ENCODE measurements around the gene CDK5RAP3. TPM values are rescaled to one million over a fixed set of nuclear protein-coding genes. Genes with fewer than 3 reads are reported as not detected.

Gene CDK5RAP3
- total and polyA plus RNA-seq, 7 experiments from 2014 or later: 72.4 to 349 (median 259) TPM

DNA sequence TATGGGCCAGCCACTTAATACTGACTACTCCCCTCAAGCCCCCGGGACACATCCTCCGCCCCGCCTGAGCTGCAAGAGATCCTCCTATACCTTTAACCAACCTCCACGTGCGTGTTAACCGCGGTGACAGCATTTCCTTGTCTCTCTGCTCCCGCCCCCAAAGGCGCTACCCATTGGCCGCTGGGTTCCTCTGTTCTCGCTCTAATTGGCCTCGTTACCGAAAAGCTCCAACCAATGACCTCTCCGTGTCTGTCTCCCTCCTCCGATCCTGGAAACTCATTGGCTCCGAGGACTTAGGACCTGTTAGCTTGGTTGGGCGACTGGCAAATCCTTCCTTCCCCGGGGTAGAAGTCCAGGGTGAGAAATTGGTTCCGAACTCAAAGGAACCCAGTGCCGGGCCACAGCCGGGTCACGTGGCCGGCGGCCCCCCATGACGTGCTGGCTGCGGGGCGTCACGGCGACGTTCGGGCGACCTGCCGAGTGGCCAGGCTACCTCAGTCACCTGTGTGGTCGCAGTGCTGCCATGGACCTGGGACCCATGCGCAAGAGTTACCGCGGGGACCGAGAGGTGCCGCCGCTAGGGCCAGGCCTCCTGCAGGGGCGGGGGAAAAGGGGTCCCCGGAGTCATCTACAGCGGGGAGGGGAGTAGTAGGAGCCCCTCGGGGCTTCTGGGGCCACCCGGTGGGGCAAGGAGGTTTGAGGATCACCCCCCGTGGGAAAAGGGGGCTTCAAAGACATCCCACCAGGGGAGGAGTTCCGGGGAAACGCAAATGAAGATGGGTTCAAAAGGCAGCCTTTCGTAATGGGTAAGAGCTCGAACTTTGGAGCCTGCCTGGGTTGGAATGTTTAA lies 29.4 kb upstream of the CDK5RAP3 start, which contains the start of gene PNPO:
TSS of gene PNPO (plus strand) at position 326 of the 850 bp plus-strand sequence. CDS start at position 431, 105 bp downstream.
- peak; percentile 99 for ATAC-seq
- POLR2A ChIA-PET: interaction anchor here (0.9 to 4.3 kb wide), 7 partner anchors 9 to 166 kb away, joined by 3 to 24 read pairs (median 5); partner anchors contain the start of genes CDK5RAP3, OSBPL7, SNX11 and SP2
- H3K4me1 Mint-ChIP-seq: peaks cover 35 to 63% (median 48%) of the 10 kb centered on the region in 7 donors

DNA sequence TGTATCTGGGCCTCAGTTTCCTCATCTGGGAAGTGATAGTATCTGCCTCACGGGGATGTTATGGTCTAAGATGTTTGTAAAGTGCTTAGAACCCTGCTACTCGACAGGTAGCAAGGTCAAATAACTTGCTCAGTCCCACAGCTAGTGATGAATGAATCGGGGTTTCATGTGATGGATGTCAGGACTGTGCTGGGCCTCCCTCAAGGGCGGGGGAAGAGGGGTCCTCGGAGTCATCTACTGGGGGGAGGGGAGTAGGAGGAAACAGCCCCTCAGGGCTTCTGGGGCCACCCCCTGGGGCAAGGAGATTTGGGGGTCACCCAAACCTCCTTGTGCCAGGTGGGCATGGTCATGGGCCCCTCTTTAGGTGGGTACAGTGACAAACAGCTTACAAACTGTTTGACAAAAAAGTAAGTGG lies 28.8 kb upstream of the CDK5RAP3 start:
- H3K27ac ChIP-seq (ENCODE audit: low read depth, low read length): peak overlapping the region; percentile 90
- no peaks in the 10 kb centered on the region for H3K9me3 ChIP-seq (ENCODE audit: control insufficient read depth in 2 of 3, low read length in 3 of 3)
- DNase-seq (peak in 1 of 9 donors; percentile 11), ATAC-seq (no peak)
- ChIA-PET CTCF (interaction anchor here (0.6 to 11.9 kb wide), 7 partner anchors 9 to 410 kb away, joined by 3 to 126 read pairs (median 5); partner anchors contain the start of genes CDK5RAP3 and SP2), POLR2A (interaction anchor here (1.1 to 4.3 kb wide), 4 partner anchors 9 to 47 kb away, joined by 3 to 24 read pairs (median 19); partner anchors contain the start of genes CDK5RAP3 and SP2)
- H3K27ac Mint-ChIP-seq: peak overlapping the region; percentile 34 to 95 (median 86)
- H3K4me1 Mint-ChIP-seq: peaks cover 35 to 66% (median 54%) of the 10 kb centered on the region in 7 donors
- peaks cover 0 to 4% (median 0%) of the 10 kb centered on the region in 11 donors for H3K9me3 Mint-ChIP-seq
- no peaks in the 10 kb centered on the region for H3K27me3 Mint-ChIP-seq
- peak overlapping the region; percentile 75 to 96 (median 88) for H3K4me3 Mint-ChIP-seq
- intact Hi-C loops (cut with micrococcal nuclease): loop anchor here in 1 of 2 donors (5.0 to 10.0 kb wide), 3 partner anchors 120 to 673 kb away; partner anchors contain the start of genes CBX1, HOXB7, HOXB8 and OSBPL7
- H3K36me3 ChIP-seq (ENCODE audit: control insufficient read depth in 2 of 3, insufficient read depth in 3 of 3, low read length in 3 of 3): peaks cover 0 to 16% (median 0%) of the 10 kb centered on the region in 3 experiments
- peaks cover 0 to 19% (median 5%) of the 10 kb centered on the region in 5 donors for H3K36me3 Mint-ChIP-seq
- H3K27me3 ChIP-seq (ENCODE audit: control insufficient read depth in 2 of 2, insufficient read depth in 2 of 2, low read length in 2 of 2): no peaks in the 10 kb centered on the region
- peak overlapping the region; percentile 75 for H3K4me3 ChIP-seq (ENCODE audit: low read length)
- H3K4me1 ChIP-seq (ENCODE audit: control insufficient read depth in 2 of 2, insufficient read depth in 2 of 2, low read length in 2 of 2): peaks cover 21 to 36% of the 10 kb centered on the region in 2 donors

More for the DNA sequence above, 29.4 kb upstream of the CDK5RAP3 start, which contains the start of gene PNPO:
- Histone ChIP-seq H3K9me3 (ENCODE audit: control insufficient read depth in 2 of 3, low read length in 3 of 3) (no peaks in the 10 kb centered on the region), H3K27me3 (ENCODE audit: control insufficient read depth in 2 of 2, insufficient read depth in 2 of 2, low read length in 2 of 2) (no peaks in the 10 kb centered on the region), H3K27ac (ENCODE audit: low read depth, low read length) (peak within 1 kb of the TSS; percentile 90), H3K36me3 (ENCODE audit: control insufficient read depth in 2 of 3, insufficient read depth in 3 of 3, low read length in 3 of 3) (peaks cover 0 to 14% (median 0%) of the 10 kb centered on the region in 3 experiments), H3K4me3 (ENCODE audit: low read length) (peak within 1 kb of the TSS; percentile 75), H3K4me1 (ENCODE audit: control insufficient read depth in 2 of 2, insufficient read depth in 2 of 2, low read length in 2 of 2) (peaks cover 21 to 33% of the 10 kb centered on the region in 2 donors)
- Mint-ChIP-seq H3K4me3 (peak within 1 kb of the TSS; percentile 75 to 96 (median 88)), H3K36me3 (peaks cover 0 to 19% (median 5%) of the 10 kb centered on the region in 5 donors), H3K27me3 (no peaks in the 10 kb centered on the region), H3K27ac (peak within 1 kb of the TSS; percentile 34 to 95 (median 86)), H3K9me3 (peaks cover 0 to 4% (median 0%) of the 10 kb centered on the region in 11 donors)
- DNase-seq: peak; percentile 66 to 96 (median 94)
- intact Hi-C loops (cut with micrococcal nuclease): loop anchor here (1.0 to 10.0 kb wide), 11 partner anchors 8 to 673 kb away; partner anchors contain the start of genes SCRN2 (in 2 of the 2), SP2 (in 2 of the 2), CBX1 (in 1 of the 2) and HOXB7 (in 1 of the 2)
- CTCF ChIA-PET: interaction anchor here (0.6 to 11.9 kb wide), 7 partner anchors 8 to 411 kb away, joined by 3 to 126 read pairs (median 5); partner anchors contain the start of genes CDK5RAP3 and SP2

DNA sequence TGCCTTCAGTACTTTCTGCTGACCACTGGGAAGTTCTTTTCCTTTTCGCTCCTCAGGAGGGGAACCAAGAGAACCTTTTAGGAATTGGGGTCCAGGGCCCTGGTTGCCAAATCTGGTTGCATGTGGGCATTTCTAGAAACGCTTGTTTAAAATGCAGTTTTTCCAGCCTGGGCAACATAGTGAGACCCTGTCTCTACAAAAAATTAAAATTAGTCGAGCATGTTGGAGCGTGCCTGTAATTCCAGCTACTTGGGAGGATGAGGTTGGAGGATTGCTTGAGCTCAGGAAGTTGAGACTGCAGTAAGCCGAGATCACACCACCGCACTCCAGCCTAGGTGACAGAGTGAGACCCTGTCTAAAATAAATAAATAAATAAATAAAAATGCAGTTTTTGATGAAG lies 28.3 kb upstream of the CDK5RAP3 start:
- no peaks in the 10 kb centered on the region for H3K27me3 ChIP-seq (ENCODE audit: control insufficient read depth in 2 of 2, insufficient read depth in 2 of 2, low read length in 2 of 2)
- DNase-seq (no peak), ATAC-seq (no peak)
- H3K36me3 Mint-ChIP-seq: peaks cover 0 to 19% (median 5%) of the 10 kb centered on the region in 5 donors
- H3K4me3 ChIP-seq (ENCODE audit: low read length): peak overlapping the region; percentile 75
- H3K4me1 ChIP-seq (ENCODE audit: control insufficient read depth in 2 of 2, insufficient read depth in 2 of 2, low read length in 2 of 2): peaks cover 21 to 36% of the 10 kb centered on the region in 2 donors
- peaks cover 34 to 66% (median 56%) of the 10 kb centered on the region in 7 donors for H3K4me1 Mint-ChIP-seq
- H3K9me3 Mint-ChIP-seq: peaks cover 0 to 4% (median 0%) of the 10 kb centered on the region in 11 donors
- peaks cover 0 to 16% (median 0%) of the 10 kb centered on the region in 3 experiments for H3K36me3 ChIP-seq (ENCODE audit: control insufficient read depth in 2 of 3, insufficient read depth in 3 of 3, low read length in 3 of 3)
- ChIA-PET CTCF (interaction anchor here (0.9 to 11.9 kb wide), 4 partner anchors 9 to 25 kb away, joined by 4 to 126 read pairs (median 5); partner anchors contain the start of gene CDK5RAP3), POLR2A (interaction anchor here (3.3 to 4.3 kb wide), 2 partner anchors 28 to 47 kb away, joined by 22 to 24 read pairs; partner anchors contain the start of genes CDK5RAP3 and SP2)
- H3K27me3 Mint-ChIP-seq: no peaks in the 10 kb centered on the region
- intact Hi-C loops (cut with micrococcal nuclease): loop anchor here in 1 of 2 donors (5.0 to 10.0 kb wide), 3 partner anchors 120 to 672 kb away; partner anchors contain the start of genes CBX1, HOXB7, HOXB8 and OSBPL7
- H3K4me3 Mint-ChIP-seq: peak overlapping the region; percentile 75 to 96 (median 88)
- no peaks in the 10 kb centered on the region for H3K9me3 ChIP-seq (ENCODE audit: control insufficient read depth in 2 of 3, low read length in 3 of 3)
- H3K27ac ChIP-seq (ENCODE audit: low read depth, low read length): peak overlapping the region; percentile 90
- peak overlapping the region in 6 of 9 donors; percentile 34 to 93 (median 82) for H3K27ac Mint-ChIP-seq

DNA sequence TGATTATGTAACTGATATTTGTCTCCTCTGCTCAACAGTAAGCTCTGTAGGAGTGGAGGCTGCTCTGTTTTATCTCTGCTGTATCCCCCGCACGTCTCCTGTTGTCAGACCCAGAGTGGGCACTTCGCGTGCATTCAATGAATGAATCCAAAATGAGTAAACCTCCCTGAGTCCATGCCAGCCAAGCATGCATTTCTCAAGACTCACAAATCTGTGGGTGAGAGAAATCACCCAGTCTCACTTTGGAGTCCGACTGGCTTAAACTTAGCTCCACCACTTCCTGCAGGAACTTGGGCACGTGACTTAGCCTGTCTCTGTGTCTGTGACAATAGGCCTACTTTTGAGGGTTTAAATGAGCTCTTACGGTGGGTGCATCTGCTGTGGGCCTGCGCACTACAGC lies 25.8 kb upstream of the CDK5RAP3 start:
- ChIA-PET POLR2A (interaction anchor here (1.1 to 1.8 kb wide), 3 partner anchors 14 to 49 kb away, joined by 3 to 5 read pairs (median 4); partner anchors contain the start of genes CDK5RAP3 and SP2), CTCF (interaction anchor here (0.7 to 11.9 kb wide), 4 partner anchors 23 to 102 kb away, joined by 3 to 126 read pairs (median 4); partner anchors contain the start of gene CDK5RAP3)
- ATAC-seq (no peak), DNase-seq (peak in 4 of 9 donors; percentile 14 to 19 (median 14))
- Mint-ChIP-seq H3K9me3 (peaks cover 0 to 4% (median 0%) of the 10 kb centered on the region in 11 donors), H3K4me3 (peak overlapping the region; percentile 31 to 80 (median 62)), H3K27me3 (no peaks in the 10 kb centered on the region), H3K27ac (peak overlapping the region; percentile 39 to 90 (median 80)), H3K4me1 (peaks cover 48 to 81% (median 75%) of the 10 kb centered on the region in 7 donors), H3K36me3 (peaks cover 0 to 22% (median 9%) of the 10 kb centered on the region in 5 donors)
- intact Hi-C loops (cut with micrococcal nuclease): loop anchor here in 1 of 2 donors (10.0 kb wide), 2 partner anchors 160 to 670 kb away; partner anchors contain the start of genes CBX1, HOXB7, HOXB8 and SNX11
- H3K36me3 ChIP-seq (ENCODE audit: control insufficient read depth in 2 of 3, insufficient read depth in 3 of 3, low read length in 3 of 3): peaks cover 0 to 24% (median 0%) of the 10 kb centered on the region in 3 experiments
- H3K4me3 ChIP-seq (ENCODE audit: low read length): no peak overlapping the region
- peak overlapping the region; percentile 59 for H3K27ac ChIP-seq (ENCODE audit: low read depth, low read length)
- H3K27me3 ChIP-seq (ENCODE audit: control insufficient read depth in 2 of 2, insufficient read depth in 2 of 2, low read length in 2 of 2): no peaks in the 10 kb centered on the region
- peaks cover 29 to 48% of the 10 kb centered on the region in 2 donors for H3K4me1 ChIP-seq (ENCODE audit: control insufficient read depth in 2 of 2, insufficient read depth in 2 of 2, low read length in 2 of 2)
- no peaks in the 10 kb centered on the region for H3K9me3 ChIP-seq (ENCODE audit: control insufficient read depth in 2 of 3, low read length in 3 of 3)

DNA sequence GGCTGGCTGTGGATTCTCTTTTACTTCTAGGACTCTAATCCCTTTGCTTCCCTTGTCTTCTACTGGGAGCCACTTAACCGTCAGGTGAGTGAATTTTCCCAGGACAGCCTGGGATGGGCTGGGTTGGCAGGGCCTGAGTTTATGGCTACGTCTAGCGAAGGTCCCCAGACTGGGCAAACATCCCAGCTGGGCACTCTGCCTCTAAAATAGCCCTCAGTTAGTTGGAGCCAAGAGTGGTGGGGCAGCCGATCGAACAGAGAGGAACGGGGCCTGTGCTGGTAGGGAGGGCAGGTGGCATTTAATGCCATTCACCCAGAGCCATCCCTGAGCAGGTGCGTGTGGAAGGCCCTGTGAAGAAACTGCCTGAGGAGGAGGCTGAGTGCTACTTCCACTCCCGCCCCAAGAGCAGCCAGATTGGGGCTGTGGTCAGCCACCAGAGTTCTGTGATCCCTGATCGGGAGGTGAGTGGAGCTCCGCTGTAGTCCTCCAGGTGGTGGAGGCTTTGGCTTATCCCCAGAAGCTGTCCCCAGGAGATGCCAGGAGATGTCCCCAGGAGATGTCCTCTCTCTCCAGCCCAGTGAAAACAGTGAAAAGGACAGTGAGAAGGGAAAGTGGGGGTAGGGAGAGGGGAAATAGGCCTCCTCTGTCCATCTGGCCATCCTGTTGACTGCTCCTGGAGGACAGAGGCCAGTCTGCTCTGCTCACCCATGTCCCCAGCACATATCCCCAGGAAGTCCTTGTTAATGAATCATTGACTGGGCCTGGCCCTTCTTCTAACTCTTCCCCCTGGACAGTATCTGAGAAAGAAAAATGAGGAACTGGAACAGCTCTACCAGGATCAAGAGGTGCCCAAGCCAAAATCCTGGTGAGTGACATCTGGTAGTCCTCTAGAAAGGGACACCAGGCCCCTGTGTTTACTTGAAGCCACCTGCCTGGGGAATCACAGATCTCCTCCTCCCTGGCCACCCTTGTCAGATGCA lies 25.1 kb upstream of the CDK5RAP3 start:
- ATAC-seq (no peak), DNase-seq (no peak)
- ChIA-PET CTCF (interaction anchor here (0.5 to 11.9 kb wide), 12 partner anchors 9 to 186 kb away, joined by 3 to 126 read pairs (median 4); partner anchors contain the start of gene CDK5RAP3), POLR2A (interaction anchor here (1.1 to 1.8 kb wide), 5 partner anchors 13 to 50 kb away, joined by 3 to 5 read pairs (median 4); partner anchors contain the start of genes CDK5RAP3 and SP2)
- peak overlapping the region; percentile 59 for H3K27ac ChIP-seq (ENCODE audit: low read depth, low read length)
- Mint-ChIP-seq H3K4me3 (peak overlapping the region in 9 of 10 donors; percentile 37 to 80 (median 63)), H3K4me1 (peaks cover 48 to 83% (median 75%) of the 10 kb centered on the region in 7 donors), H3K36me3 (peaks cover 0 to 21% (median 9%) of the 10 kb centered on the region in 5 donors), H3K9me3 (peaks cover 0 to 3% (median 0%) of the 10 kb centered on the region in 11 donors), H3K27me3 (no peaks in the 10 kb centered on the region), H3K27ac (peak overlapping the region; percentile 39 to 90 (median 80))
- intact Hi-C loops (cut with micrococcal nuclease): loop anchor here in 1 of 2 donors (2.0 to 10.0 kb wide), 3 partner anchors 103 to 669 kb away; partner anchors contain the start of genes CBX1, HOXB7, HOXB8 and SNX11
- peaks cover 0 to 24% (median 0%) of the 10 kb centered on the region in 3 experiments for H3K36me3 ChIP-seq (ENCODE audit: control insufficient read depth in 2 of 3, insufficient read depth in 3 of 3, low read length in 3 of 3)
- H3K27me3 ChIP-seq (ENCODE audit: control insufficient read depth in 2 of 2, insufficient read depth in 2 of 2, low read length in 2 of 2): no peaks in the 10 kb centered on the region
- H3K9me3 ChIP-seq (ENCODE audit: control insufficient read depth in 2 of 3, low read length in 3 of 3): no peaks in the 10 kb centered on the region
- H3K4me1 ChIP-seq (ENCODE audit: control insufficient read depth in 2 of 2, insufficient read depth in 2 of 2, low read length in 2 of 2): peaks cover 29 to 50% of the 10 kb centered on the region in 2 donors
- H3K4me3 ChIP-seq (ENCODE audit: low read length): no peak overlapping the region
